NOMO-1 treated with DMSO at 0.1 percent for 48 hours (cell line): ENCODE measurements around the gene TAS1R2.
"Not testable (repeated sequence)": the region's sequence is repeated elsewhere in the genome, so short reads cannot be mapped to it uniquely, and the experiment has no call there.

Experiments
- DNase-seq: peaks from one replicate; lab custom pipeline; 2025; ENCODE audit not compliant: unreplicated experiment; lab: John Stamatoyannopoulos, UW

Gene TAS1R2

DNA sequence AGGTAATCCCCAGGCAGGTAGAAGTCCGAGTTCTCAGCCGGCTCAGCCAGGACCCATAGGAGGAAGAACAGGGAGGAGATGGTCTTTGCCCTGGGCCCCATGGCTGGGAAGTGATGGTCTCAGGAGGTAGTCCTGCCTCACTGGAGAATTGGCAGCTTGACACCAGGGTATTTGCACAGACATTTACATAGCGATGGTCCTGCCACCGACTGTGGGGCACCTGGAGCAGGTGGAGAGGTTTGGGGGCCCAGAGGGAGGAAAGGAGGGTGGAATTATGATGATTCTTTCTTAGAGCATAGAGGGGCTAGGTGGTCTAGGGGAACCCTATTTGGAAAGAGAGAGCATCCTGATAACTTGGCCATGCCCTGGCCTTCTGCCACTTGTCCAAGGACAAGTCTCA lies at the start of gene TAS1R2:
Gene TAS1R2 (minus strand): TSS at position 101 of the 400 bp plus-strand sequence. CDS start 0 bp downstream, at position 101.
- no peak for DNase-seq

DNA sequence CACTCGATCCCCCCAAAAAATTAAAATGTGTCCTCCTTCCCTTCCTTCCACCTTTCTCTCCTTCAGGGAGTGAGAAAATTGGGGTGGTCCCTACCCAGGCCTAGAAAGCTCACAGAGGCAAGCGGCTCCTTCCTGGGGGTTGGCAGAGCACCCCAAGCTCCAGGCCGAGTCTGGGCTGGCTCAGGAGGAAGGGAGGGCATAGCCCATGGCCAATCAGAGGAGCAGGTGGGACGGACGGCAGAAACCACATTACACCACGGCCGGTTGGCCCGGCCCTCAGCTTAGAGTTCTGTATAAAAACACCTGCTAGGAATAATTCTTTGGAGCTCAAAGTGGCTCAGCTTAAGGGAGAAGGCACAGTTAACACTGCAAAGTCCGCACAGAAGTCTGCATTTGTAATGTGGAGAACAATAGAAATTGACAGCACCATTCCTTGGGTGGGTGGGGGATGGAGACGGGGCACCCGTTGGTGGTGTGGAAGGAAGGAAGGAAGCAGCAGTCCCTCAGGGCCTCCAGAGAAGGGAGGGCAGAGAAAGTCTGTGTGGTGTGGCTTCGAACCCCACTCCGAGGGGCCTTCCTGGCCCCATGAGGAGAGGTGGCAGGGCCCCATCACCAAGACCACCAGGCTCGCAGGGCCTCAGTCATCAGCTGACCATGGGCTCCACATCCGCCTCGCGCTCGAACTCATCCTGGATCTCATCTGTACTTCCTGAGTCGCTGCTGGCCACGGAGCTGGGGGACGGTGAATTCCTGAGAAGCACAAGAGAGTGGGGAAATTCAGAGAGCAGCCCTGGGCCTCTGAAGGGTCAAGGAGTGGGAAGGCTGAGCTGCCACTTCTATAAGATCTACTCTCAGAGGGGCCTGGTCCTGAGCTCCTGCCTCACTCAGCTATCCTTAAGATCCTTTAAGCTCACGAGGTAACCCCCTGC lies 48.7 kb upstream of the TAS1R2 start:
- DNase-seq: no peak

DNA sequence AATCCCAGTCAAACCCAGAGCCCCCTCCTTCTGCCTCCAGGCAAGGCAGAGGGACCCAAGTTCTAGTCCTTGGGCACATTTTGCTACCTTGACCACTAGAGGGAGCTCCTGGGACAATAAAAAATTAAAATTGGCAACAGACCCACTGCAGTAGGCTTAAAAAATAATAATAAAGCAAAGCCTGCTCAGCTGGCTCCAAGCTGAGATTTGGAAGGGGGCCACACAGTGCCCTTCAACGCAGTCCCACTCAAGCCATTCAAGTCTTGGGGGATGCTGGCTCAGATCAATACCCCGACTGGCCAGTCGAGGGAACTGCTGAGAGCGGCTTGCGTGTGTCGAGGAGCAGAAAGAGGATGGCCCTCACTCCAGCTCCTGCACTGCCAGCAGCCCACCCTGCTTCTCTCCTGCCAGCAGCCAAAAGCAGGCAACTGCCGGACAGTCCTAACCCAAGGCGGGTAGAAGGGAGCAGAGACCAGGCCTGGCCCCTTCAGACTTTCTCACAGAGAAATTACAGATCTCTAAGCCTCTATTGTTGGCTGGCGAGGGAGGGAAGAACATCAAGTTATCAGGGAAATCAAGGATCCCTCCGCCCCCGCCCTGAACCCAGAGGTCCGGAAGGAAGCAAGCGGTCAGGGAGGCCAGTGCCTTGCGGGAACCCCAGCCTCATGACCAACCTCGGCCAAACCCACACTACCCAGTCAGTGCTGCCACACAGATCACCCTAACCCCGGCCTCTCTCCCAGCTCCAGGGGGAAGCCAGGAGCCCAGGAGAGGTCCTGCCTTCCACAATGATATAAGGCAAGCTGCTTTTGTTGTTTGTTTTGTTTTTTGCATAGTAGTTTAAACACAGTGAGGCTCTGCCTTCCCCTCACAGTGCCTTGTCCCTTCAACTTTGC lies 47.8 kb upstream of the TAS1R2 start:
- DNase-seq: peak; percentile 50

DNA sequence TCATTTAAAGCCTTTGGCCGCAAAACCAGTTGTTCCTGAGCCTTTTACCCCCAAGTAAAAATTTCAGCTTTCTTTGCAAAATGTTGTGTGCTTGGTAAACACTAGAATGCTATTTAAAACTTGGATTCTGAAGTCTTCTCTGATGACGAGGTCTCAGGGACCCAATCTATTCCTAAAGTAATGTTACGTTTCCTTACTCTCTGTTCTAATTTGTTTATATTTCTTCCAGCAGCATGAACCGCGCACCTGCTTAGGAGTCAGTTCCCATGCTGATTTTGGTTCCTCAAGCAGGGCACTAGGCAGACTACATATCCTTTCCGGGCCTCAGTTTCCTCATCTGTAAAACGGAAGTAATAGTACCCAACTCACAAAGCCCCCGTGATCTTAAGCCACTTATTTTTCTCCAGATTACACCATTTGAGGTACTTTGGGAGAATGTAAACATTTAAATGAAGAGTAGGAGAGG lies 43.9 kb upstream of the TAS1R2 start:
- DNase-seq: no peak

DNA sequence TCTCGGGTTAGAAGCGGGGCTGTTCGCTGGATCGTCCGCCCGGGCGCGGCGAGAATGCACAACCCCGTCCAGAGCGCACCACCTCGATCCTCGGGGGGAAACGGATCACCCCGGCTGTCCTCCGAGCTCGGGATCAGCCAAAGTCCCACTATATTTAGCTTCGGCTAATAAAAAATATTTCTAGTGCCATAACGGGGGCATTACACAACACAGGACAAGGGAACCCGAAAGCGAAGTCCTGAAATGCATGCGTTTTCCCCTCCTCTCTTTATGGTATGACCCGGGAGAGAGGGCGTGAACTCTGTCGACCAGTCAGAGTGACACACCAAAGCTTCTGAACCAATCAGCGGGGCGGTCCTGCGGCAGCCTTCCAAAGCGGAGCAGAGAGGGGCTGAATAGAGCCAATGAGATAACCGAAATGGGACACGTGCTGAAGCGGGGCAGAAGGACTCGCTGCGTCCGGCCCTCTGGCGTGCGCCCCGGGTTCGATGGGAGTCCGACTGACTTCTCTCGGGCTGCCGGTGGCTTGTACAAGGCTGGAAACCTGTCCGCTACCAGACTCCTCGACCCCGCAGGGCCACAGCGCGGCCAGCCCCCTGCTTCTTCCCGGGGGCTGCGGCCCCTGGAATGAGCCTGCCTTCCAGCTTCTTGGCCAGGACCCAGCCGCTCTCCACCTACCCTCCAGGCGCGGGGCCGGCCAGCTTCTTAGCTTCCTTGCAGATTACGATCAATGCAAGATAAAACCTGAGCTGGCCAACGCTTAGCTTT lies 43.2 kb upstream of the TAS1R2 start, which contains the start of gene ALDH4A1:
Gene ALDH4A1 (minus strand): TSS at position 33 of the 768 bp plus-strand sequence. CDS start 32 bp downstream, at position 1.
- DNase-seq: peak; percentile 99

DNA sequence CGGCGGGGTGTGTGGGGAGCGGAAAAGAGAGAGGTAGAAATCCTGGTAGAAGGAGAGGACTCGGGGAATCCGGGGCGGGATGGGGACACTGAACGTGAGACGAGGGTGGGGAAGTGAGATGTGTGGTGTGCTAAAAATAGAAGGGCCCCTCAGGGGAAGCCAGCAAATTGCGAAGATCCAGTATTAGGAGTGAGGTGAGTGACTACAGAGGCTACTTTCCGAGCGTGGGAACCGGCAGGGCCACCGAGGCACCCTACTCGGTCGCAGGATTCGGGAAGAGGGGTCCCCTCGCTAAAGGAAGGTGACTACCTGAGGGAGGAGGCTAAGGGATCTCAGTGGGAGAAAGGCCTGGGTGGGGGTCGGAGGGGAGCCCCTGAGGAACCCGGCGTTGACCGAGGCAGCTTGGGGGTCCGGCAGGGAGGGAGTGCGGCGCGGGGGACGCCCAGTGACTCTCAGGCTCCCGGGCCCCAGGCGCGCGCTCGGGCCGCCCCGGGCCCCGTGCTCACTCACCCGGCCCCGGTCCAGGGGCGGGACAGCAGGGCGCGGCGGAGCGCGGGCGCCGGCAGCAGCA lies 42.6 kb upstream of the TAS1R2 start:
- DNase-seq: peak; percentile 16

DNA sequence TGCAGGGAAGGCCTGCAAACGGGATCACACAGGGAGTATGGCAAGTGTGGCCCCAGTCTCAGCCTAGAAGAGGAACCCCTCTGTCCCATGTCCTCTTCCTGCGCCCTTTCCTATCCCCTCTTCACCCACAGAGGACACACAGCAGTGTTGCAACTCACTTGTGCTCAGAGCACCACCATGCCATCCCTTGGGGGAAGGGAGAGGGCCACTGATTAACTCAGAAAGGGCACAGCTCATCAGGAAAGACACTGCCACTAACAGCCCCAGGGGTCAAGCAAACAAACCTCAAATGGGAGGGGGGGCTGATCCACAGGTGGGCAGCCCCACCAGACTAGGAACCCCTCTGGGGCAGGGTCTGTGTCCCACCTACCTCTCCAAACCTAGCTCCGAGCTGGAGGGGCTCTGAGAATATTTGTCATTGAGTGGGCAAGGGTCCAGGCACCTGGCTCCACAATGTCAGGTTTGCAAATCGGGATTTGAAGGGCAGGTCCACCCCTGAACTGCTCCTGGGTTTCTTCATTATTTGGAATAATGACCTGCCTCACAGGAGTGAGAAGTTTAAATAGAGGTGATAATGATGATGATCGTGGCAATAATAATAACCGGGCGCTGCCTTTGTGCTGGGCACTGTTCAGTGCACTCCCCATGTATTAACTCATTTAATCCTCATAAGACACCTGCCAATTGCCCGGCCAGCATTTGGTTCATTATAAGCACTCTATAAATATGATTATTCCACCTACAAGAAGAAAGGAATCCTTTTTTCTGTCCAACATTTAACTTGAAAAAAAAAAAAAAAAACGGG lies 41.9 kb upstream of the TAS1R2 start:
- DNase-seq: no peak

DNA sequence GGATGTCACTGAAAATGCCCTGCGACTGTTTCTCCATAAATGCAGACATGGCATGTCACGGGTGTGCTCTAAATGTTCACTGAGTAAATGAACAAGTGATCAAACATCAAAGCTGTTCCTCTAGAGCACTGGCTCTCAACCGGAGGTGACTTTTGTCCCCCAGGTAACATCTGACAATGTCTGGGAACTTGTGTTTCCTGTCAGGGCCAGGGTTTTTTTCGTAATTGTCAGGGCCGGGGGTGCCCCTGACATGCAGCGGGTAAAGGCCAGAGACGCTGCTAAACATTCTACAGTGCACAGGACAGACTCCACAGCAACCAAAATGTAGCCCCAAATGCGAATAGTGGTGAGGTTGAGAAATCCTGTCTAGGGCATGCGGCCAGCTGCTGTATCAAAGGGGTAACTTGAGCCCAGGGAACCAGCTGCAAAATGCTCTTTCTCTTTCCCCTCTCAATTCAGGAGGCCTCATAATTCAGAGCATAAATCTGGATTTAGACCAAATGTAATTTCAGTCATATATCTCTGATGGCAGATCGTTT lies 40.9 kb upstream of the TAS1R2 start:
- no peak for DNase-seq

DNA sequence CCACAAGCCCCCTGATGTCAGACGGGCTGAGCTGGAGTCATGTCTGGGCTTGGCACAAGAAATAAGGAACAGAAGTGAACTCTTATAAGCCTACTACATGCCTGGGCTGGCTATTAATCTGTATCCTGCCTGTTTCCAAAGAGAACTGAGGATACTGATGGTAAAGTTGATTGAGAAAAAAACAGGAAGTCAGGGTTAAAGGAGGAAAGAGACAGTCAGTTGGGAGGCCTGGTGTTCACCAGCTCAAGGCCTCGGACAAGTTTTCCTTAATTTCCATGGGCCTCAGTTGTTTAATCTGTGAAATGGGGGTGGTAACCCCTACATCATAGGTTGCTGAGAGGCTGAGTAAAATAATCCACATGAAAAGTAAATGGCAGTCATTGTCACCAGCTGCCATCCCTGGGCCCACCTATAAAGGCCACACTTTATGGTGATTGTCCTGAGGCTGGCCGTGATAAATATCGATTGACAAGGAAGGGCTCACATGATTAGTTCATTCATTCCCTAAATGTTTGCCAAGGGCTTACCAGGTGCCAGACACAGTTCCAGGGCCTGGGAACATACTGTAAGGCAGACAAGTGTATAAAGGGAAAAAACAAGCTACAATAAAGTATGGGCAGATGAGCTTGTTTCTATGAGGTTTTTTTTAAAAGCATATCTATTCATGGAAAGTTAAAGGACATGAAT lies 40.0 kb upstream of the TAS1R2 start:
- DNase-seq: no peak

DNA sequence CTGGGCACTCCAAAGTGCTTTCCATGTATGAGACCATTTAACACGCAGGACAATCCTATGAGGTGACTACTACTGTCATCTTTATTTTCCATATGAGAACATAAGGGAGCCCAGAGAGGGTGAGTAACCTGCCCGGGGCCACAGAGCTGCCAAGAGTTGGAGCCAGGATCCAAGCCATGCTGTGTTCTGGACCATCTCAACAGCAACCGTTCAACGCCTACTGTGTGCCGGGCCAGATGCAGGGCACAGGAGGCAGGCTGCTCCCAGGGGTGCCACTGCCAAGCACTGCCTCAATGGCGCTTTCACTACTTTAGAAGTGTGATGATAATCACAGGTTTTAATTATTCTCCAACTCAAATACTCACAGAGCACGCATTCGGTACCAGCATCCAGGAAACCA lies 39.1 kb upstream of the TAS1R2 start:
- no peak for DNase-seq

DNA sequence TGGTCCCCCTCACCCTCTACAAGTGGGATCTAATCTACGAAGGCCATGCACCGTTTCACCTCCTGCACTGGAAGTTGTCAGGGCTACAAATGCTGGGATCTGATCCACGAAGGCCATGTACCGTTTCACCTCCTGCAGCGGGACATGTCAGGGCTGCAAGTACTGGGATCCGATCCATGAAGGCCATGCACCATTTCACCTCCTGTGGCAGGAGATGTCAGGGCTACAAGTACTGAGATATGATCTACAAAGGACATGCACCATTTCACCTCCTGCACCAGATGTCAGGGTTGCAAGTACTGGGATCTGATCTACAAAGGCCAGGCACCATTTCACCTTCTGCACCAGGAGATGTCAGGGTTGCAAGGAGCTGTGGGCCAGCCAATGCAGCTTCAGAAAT lies 35.9 kb upstream of the TAS1R2 start:
- DNase-seq: no peak

DNA sequence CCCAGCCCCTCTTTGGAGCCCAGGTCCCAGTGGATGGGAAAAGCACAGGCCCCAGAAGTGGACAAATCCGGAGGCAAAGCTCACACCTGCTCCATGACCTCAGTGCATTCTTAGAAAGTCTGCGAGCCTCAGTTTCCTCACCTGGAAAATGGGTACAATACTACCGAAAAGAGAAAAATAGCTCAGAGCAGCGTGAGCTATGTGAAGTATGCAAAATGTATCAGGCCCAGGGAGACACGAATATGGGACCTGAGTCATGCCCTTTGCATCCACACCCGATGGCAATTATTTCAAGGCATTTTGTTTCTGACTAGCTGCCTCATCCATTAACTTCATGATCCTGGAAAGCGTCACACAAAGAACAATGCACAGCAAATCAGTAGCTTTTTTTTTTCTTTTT lies 33.7 kb upstream of the TAS1R2 start:
- no peak for DNase-seq

DNA sequence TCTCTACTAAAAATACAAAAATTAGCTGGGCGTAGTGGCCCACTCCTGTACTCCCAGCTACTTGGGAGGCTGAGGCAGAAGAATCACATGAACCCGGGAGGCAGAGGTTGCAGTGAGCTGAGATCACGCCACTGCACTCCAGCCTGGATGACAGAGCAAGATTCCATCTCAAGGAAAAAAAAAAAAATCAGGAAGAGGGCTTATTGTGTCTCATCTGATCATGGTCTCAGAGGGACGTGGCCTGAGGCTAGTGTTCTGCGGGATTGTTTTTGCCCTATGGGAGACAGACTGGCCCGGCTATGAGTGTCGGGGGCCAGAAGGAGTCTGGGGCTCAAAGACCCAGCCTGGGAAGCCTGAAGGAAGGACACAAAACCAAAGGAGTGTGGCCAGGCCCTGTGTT lies 32.4 kb upstream of the TAS1R2 start:
- not testable (repeated sequence) for DNase-seq

DNA sequence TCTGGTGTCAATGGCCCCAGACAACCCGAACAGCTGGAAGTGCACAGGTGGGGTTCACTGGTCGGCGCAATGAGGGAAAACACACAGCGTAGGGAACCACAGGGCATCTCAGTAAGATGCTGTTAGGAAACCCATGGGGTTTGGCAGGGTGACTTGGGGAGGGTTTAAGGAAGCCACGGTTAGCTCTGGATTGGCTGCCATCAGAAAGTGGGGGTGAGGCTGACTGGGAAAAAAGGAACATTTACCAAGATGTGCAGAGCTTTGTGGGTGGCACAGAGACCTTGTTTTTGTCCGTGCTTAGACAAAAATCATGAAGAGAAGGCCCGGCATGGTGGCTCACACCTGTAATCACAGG lies 31.9 kb upstream of the TAS1R2 start:
- no peak for DNase-seq

DNA sequence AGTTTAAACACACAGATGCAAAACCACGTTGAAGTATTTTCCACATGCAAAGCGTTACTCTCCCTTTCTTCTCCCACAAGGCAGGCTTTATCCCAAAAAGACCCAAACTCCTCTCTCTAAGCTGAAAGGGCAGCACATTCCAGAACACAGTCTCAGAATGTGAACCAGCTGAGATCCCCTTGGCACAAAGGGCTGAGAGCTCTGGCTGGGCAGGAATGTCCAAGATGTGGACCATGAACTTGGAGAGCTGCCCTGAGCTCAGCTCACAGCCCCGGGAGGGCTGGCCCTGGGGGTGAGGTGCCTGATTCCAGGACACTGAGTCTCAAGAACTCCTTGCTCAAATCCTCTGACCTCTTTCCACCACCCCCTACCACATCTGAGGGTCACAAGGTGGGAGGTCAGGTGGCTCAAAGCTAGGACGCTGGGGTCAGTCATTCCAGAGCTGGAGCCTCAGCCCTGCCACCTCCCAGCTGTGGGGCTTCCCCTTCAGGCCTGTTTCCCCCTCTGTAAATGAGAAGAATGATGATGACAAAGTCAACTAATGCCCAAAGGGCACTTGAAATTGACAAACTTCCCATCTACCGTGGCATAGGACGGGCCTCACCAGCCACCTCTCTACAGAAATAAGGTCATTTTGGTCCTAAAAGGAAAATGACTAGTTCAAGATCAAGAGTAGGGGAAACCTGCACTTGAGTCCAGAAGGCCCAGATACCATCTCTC lies 31.4 kb upstream of the TAS1R2 start:
- no peak for DNase-seq

DNA sequence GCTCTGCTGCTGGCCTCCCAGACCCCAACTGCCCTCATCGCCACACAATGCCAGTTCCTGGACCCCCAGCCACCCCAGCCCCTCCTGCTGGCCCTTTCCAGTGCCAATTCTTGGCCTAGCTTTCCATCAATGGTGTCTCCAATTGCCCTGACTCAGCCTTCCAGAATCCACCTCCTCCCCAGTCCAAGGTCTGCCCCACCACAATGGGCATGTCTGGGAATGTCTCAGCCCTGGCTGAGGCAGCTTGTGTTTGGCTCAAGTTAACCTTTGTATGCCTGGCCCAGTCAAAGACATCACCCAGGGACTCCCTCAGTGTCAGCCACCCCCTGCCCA lies 26.5 kb upstream of the TAS1R2 start:
- DNase-seq: no peak

DNA sequence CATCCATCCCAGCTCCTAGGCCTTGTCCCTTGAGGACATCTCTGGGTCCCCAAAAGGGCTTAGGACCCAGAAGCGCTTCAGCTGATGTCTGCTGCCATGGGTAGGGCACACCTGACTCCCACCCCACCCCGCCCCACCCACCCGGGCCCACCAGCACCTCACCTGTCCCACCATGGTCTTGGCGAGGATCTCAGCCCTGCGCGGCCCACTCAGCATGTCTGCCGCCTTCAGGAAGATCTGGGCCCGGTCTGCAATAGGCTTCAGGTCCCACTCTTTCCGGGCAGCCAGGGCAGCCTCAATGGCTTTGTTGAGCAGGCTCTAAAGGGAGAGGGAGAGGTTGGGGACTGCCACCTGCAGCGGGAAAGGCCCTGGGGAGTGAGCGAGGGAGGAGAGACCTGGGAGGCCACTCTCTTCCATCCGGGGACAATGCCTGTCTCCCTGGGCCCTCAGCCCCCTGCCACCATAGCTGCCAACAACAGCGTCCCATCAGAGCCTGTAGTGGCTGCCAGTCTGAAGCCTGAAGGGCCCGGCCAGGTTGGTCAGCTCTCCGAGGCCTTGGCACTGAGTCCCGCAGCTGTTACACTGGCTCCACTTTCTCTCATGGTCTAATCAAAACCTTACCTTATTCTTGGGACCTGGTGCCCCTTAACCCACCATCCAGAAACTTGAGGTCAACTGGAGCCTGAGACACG lies 26.0 kb upstream of the TAS1R2 start:
- no peak for DNase-seq

DNA sequence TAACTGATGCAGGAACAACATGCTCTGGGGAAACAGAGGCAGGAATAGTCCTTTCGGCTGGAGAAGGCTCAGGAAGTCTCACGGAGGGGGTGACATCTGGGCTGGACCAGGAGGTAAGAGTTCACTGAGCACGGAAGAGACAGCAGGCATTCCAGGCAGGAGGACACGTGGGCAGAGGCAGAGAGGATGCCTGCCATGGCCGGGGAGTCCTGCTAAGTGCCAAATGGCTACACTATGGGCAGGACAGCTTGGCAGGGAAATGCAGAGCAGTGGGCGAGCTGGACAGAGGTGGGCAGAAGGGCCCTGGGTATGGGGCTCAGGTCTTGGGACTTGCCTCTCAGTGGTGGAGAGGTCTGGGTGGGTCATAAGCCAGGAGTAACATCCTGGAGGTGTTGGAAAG lies 25.3 kb upstream of the TAS1R2 start:
- DNase-seq: no peak
